ENCODE data around the gene ALOX15B.

GRCh38 chr17:8079291-8080207 is 40.7 kb downstream of the ALOX15B start:
- peak; percentile 61 for TF ChIP-seq CTCF (conservative IDR thresholded peaks at IDR 0.05 in 1 of 2, IDR thresholded peaks at IDR 0.05 in 1 of 2; ENCODE audit: low read depth in 1 of 2, low read length in 2 of 2)
- no peak for TF ChIP-seq EZH2 (IDR thresholded peaks at IDR 0.05; ENCODE audit: low read length, missing control alignments)
